ENCODE results near the gene PCSK6.

Gene PCSK6

GRCh38 chr15:101398247-101398646 lies 91.3 kb downstream of the PCSK6 start:
- no peak for DNase-seq (ENCODE audit: low read depth)

- no peak for DNase-seq (ENCODE audit: low read depth)
Observed at GRCh38 chr15:101397521-101398003, 91.9 kb downstream of the PCSK6 start.

GRCh38 chr15:101396484-101397261 lies 92.8 kb downstream of the PCSK6 start:
- DNase-seq (ENCODE audit: low read depth): no peak

GRCh38 chr15:101394654-101395053 lies 94.9 kb downstream of the PCSK6 start:
- DNase-seq (ENCODE audit: low read depth): no peak

- no peak for DNase-seq (ENCODE audit: low read depth)
Observed at GRCh38 chr15:101394056-101394630, 95.4 kb downstream of the PCSK6 start.

- DNase-seq (ENCODE audit: low read depth): no peak
Observed at GRCh38 chr15:101393172-101393571, 96.3 kb downstream of the PCSK6 start.

GRCh38 chr15:101391981-101392640 lies 97.4 kb downstream of the PCSK6 start:
- DNase-seq (ENCODE audit: low read depth): no peak

- no peak for DNase-seq (ENCODE audit: low read depth)
Observed at GRCh38 chr15:101391431-101391830, 98.1 kb downstream of the PCSK6 start.

- no peak for DNase-seq (ENCODE audit: low read depth)
Observed at GRCh38 chr15:101390462-101390861, 99.0 kb downstream of the PCSK6 start.

GRCh38 chr15:101390060-101390459 lies 99.4 kb downstream of the PCSK6 start:
- DNase-seq (ENCODE audit: low read depth): no peak

- no peak for DNase-seq (ENCODE audit: low read depth)
Observed at GRCh38 chr15:101389362-101389761, 100.1 kb downstream of the PCSK6 start.

GRCh38 chr15:101388046-101388445 lies 101.5 kb downstream of the PCSK6 start:
- no peak for DNase-seq (ENCODE audit: low read depth)

- DNase-seq (ENCODE audit: low read depth): no peak
Observed at GRCh38 chr15:101387574-101387973, 101.9 kb downstream of the PCSK6 start.

GRCh38 chr15:101386967-101387366 lies 102.5 kb downstream of the PCSK6 start:
- no peak for DNase-seq (ENCODE audit: low read depth)

GRCh38 chr15:101386006-101386405 lies 103.5 kb downstream of the PCSK6 start:
- DNase-seq (ENCODE audit: low read depth): no peak

GRCh38 chr15:101384276-101384675 lies 105.2 kb downstream of the PCSK6 start:
- no peak for DNase-seq (ENCODE audit: low read depth)

GRCh38 chr15:101382544-101382943 lies 107.0 kb downstream of the PCSK6 start:
- no peak for DNase-seq (ENCODE audit: low read depth)

GRCh38 chr15:101381671-101382212 lies 107.8 kb downstream of the PCSK6 start:
- DNase-seq (ENCODE audit: low read depth): no peak

- no peak for DNase-seq (ENCODE audit: low read depth)
Observed at GRCh38 chr15:101380146-101380545, 109.4 kb downstream of the PCSK6 start.

- DNase-seq (ENCODE audit: low read depth): no peak
Observed at GRCh38 chr15:101379647-101380046, 109.9 kb downstream of the PCSK6 start.

GRCh38 chr15:101378879-101379278 lies 110.6 kb downstream of the PCSK6 start:
- DNase-seq (ENCODE audit: low read depth): no peak

GRCh38 chr15:101378171-101378755 lies 111.2 kb downstream of the PCSK6 start:
- no peak for DNase-seq (ENCODE audit: low read depth)
